ENCODE data around the gene DEF6. TPM values are rescaled to one million over a fixed set of nuclear protein-coding genes. Genes with fewer than 3 reads are reported as not detected.

Gene DEF6
- polyA plus RNA-seq, 1 of the 3 experiments (the other 2 are of a cell fraction) = 0.13 TPM

DNA sequence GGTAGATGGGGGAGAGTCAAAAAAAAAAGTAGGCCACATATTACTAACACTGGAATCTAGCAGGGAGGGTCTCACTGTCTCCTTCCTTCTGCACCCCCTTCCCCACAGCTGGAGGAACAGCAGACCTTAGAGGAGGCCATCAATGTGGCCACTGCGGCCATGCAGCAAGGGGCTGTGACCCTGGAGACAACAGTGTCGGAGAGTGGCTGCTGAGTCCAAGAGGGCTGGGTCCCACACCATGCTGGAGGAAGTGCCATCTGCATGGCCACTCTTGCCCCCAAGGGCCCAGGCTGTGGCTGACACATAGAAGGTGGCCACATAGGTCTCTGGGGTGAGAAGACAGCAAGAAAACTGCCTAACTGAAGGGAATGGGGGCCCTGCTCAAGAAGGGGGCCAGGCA is 2.6 kb upstream of the DEF6 start:
- POLR2A ChIA-PET = interaction anchor here (1.1 kb wide), 1 partner anchor 17 kb away, joined by 3 read pairs; no protein-coding TSS in a partner anchor
- no peak overlapping the region for H3K4me2 ChIP-seq
- no peak overlapping the region for H3K9ac ChIP-seq
- peaks cover 0 to 4% of the 10 kb centered on the region in 2 experiments; a peak in 1 of 4 replicates for H3K4me1 ChIP-seq (ENCODE audit: control insufficient read depth in 1 of 2, insufficient read depth in 2 of 2, low read depth in 1 of 2, low read length in 1 of 2)
- CTCF ChIA-PET = interaction anchor here (0.6 to 7.2 kb wide), 11 partner anchors 9 to 441 kb away, joined by 3 to 61 read pairs (median 11); partner anchors contain the start of genes ARMC12, PPARD and RPL10A
- DNase-seq = no peak
- H3K27ac ChIP-seq (ENCODE audit: low read depth in 2 of 2, low read length in 1 of 2) = no peak overlapping the region; a peak in 1 of 4 replicates
- H3K9me3 ChIP-seq = no peaks in the 10 kb centered on the region
- TF ChIP-seq FOXJ3 (CRISPR knock-in tag; IDR thresholded peaks at IDR 0.05) = no peak
- no peak for TF ChIP-seq ELF1 (IDR thresholded peaks at IDR 0.05)
- no peak for TF ChIP-seq MXI1 (IDR thresholded peaks at IDR 0.05; ENCODE audit: low read depth, low read length)
- no peak for TF ChIP-seq FOSL2 (IDR thresholded peaks at IDR 0.05; ENCODE audit: borderline replicate concordance, low read depth)
- no peak for TF ChIP-seq TEAD4 (IDR thresholded peaks at IDR 0.05; ENCODE audit: borderline replicate concordance, insufficient read depth)
- no peaks in the 10 kb centered on the region for H3K27me3 ChIP-seq (ENCODE audit: insufficient read depth)
- H2AFZ ChIP-seq (ENCODE audit: low read depth) = no peak overlapping the region
- no peaks in the 10 kb centered on the region for H3K9me2 ChIP-seq
- peaks cover 16 to 52% of the 10 kb centered on the region in 2 experiments for H3K36me3 ChIP-seq (replicated peaks in 1 of 2; ENCODE audit: control insufficient read depth in 1 of 2, insufficient read depth in 2 of 2, low read length in 1 of 2)
- H3F3A ChIP-seq (replicated peaks; ENCODE audit: insufficient read depth) = no peaks in the 10 kb centered on the region
- H3K79me2 ChIP-seq (ENCODE audit: insufficient read depth) = no peaks in the 10 kb centered on the region
- 86% methylated on average over 2 of the region's 2 CpGs for WGBS (ENCODE audit: low lambda C conversion rate)
- H3K4me3 ChIP-seq (ENCODE audit: low read depth in 2 of 2, low read length in 1 of 2) = no peak overlapping the region
- no peaks in the 10 kb centered on the region for H4K20me1 ChIP-seq (ENCODE audit: insufficient read depth)

DNA sequence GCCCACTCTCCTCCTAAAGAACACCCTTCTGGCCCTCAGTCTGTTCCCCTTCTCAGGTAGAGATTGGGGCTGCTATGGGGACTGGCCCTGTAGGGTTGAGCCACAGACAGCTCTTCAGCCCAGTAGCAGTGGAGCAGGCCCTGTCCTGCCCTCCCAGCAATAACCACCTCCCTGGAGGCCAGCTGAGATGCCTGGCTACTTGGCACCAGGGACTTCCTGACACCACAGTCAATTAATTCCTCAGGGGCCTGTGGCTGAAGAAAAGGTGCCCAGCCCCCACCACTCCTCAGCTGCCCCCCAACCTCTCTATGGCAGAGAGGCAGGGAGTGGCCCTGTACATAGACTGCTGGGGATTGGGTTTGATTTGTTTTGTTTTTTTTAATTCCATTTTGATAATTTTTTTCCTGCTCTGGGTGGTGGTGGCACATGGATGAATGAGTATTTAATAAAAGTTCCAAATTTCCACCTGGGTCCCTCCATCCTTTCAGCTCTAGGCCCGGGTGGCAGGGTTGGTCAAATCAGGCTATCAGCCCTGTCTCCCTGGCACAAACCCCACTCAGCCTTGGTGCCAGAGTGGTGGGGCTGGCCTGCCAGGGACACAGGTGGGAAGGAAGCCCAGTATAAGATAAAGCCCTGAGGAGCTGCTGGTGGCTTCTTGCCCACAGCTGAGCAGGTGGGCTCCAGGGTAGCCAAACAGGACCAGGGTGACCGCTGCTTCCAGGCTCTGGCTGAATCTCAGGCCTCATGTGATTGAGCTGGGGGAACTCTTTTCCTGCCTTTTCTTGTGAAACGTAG is 1.9 kb upstream of the DEF6 start:
- no peaks in the 10 kb centered on the region for H3K9me3 ChIP-seq
- no peak overlapping the region for H3K4me2 ChIP-seq
- no peaks in the 10 kb centered on the region for H3K79me2 ChIP-seq (ENCODE audit: insufficient read depth)
- H3K9ac ChIP-seq = no peak overlapping the region
- H4K20me1 ChIP-seq (ENCODE audit: insufficient read depth) = no peaks in the 10 kb centered on the region
- DNase-seq = no peak
- no peak overlapping the region for H2AFZ ChIP-seq (ENCODE audit: low read depth)
- POLR2A ChIA-PET = interaction anchor here (1.1 kb wide), 1 partner anchor 17 kb away, joined by 3 read pairs; no protein-coding TSS in a partner anchor
- H3K9me2 ChIP-seq = no peaks in the 10 kb centered on the region
- no peak overlapping the region for H3K4me3 ChIP-seq (ENCODE audit: low read depth in 2 of 2, low read length in 1 of 2)
- H3K36me3 ChIP-seq (replicated peaks in 1 of 2; ENCODE audit: control insufficient read depth in 1 of 2, insufficient read depth in 2 of 2, low read length in 1 of 2) = peaks cover 16 to 45% of the 10 kb centered on the region in 2 experiments
- H3K27me3 ChIP-seq (ENCODE audit: insufficient read depth) = no peaks in the 10 kb centered on the region
- peaks cover 0 to 4% of the 10 kb centered on the region in 2 experiments; a peak in 1 of 4 replicates for H3K4me1 ChIP-seq (ENCODE audit: control insufficient read depth in 1 of 2, insufficient read depth in 2 of 2, low read depth in 1 of 2, low read length in 1 of 2)
- CTCF ChIA-PET = interaction anchor here (0.6 to 7.2 kb wide), 12 partner anchors 9 to 441 kb away, joined by 3 to 61 read pairs (median 10); partner anchors contain the start of genes ARMC12, PPARD and RPL10A
- H3F3A ChIP-seq (replicated peaks; ENCODE audit: insufficient read depth) = no peaks in the 10 kb centered on the region
- no peak overlapping the region; a peak in 1 of 4 replicates for H3K27ac ChIP-seq (ENCODE audit: low read depth in 2 of 2, low read length in 1 of 2)
- WGBS (ENCODE audit: low lambda C conversion rate) = 51% methylated on average over 3 of the region's 3 CpGs
- TF ChIP-seq NRF1 (IDR thresholded peaks at IDR 0.05; ENCODE audit: low read depth, low read length) = no peak
- TF ChIP-seq, protein P1, sequence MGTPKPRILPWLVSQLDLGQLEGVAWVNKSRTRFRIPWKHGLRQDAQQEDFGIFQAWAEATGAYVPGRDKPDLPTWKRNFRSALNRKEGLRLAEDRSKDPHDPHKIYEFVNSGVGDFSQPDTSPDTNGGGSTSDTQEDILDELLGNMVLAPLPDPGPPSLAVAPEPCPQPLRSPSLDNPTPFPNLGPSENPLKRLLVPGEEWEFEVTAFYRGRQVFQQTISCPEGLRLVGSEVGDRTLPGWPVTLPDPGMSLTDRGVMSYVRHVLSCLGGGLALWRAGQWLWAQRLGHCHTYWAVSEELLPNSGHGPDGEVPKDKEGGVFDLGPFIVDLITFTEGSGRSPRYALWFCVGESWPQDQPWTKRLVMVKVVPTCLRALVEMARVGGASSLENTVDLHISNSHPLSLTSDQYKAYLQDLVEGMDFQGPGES (IDR thresholded peaks at IDR 0.05; ENCODE audit: low read depth, low read length) = no peak
- TF ChIP-seq, protein P2, sequence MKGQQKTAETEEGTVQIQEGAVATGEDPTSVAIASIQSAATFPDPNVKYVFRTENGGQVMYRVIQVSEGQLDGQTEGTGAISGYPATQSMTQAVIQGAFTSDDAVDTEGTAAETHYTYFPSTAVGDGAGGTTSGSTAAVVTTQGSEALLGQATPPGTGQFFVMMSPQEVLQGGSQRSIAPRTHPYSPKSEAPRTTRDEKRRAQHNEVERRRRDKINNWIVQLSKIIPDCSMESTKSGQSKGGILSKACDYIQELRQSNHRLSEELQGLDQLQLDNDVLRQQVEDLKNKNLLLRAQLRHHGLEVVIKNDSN (IDR thresholded peaks at IDR 0.05; ENCODE audit: borderline replicate concordance, low read depth) = no peak
- no peak for TF ChIP-seq EP300 (IDR thresholded peaks at IDR 0.05; ENCODE audit: borderline replicate concordance in 1 of 2, low read depth in 1 of 2, low read length in 1 of 2)
- no peak for TF ChIP-seq NFIC (IDR thresholded peaks at IDR 0.05; ENCODE audit: borderline replicate concordance)
- no peak for TF ChIP-seq TCF12 (IDR thresholded peaks at IDR 0.05)
- TF ChIP-seq MEF2A (IDR thresholded peaks at IDR 0.05; ENCODE audit: borderline replicate concordance, low read depth) = no peak
- no peak for TF ChIP-seq GABPA (IDR thresholded peaks at IDR 0.05; ENCODE audit: low read depth)
- no peak for TF ChIP-seq SMC3 (IDR thresholded peaks at IDR 0.05; ENCODE audit: low read depth, low read length)
- TF ChIP-seq TAF1 (IDR thresholded peaks at IDR 0.05; ENCODE audit: borderline replicate concordance, low read depth, low read length) = no peak
- TF ChIP-seq RAD21 (IDR thresholded peaks at IDR 0.05; ENCODE audit: low read length) = no peak
- TF ChIP-seq POLR2AphosphoS5 (IDR thresholded peaks at IDR 0.05; ENCODE audit: low read depth, low read length) = no peak
- TF ChIP-seq, protein P3, sequence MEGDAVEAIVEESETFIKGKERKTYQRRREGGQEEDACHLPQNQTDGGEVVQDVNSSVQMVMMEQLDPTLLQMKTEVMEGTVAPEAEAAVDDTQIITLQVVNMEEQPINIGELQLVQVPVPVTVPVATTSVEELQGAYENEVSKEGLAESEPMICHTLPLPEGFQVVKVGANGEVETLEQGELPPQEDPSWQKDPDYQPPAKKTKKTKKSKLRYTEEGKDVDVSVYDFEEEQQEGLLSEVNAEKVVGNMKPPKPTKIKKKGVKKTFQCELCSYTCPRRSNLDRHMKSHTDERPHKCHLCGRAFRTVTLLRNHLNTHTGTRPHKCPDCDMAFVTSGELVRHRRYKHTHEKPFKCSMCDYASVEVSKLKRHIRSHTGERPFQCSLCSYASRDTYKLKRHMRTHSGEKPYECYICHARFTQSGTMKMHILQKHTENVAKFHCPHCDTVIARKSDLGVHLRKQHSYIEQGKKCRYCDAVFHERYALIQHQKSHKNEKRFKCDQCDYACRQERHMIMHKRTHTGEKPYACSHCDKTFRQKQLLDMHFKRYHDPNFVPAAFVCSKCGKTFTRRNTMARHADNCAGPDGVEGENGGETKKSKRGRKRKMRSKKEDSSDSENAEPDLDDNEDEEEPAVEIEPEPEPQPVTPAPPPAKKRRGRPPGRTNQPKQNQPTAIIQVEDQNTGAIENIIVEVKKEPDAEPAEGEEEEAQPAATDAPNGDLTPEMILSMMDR (IDR thresholded peaks at IDR 0.05) = no peak
- no peak for TF ChIP-seq JUND (IDR thresholded peaks at IDR 0.05)
- no peak for TF ChIP-seq FOXJ3 (CRISPR knock-in tag; IDR thresholded peaks at IDR 0.05)
- TF ChIP-seq EZH2phosphoT487 (IDR thresholded peaks at IDR 0.05; ENCODE audit: borderline replicate concordance, low read depth) = no peak
